ENCODE results near the gene NRCAM.

Gene NRCAM

GRCh38 chr7:108486291-108486966 is 30.2 kb upstream of the NRCAM start:
- H3K4me3 ChIP-seq (ENCODE audit: low read depth, low read length) = no peak overlapping the region
- H2AFZ ChIP-seq = no peak overlapping the region
- no peak overlapping the region for H3K27ac ChIP-seq
- no peak overlapping the region for H3K4me2 ChIP-seq (ENCODE audit: low read length)
- H3K36me3 ChIP-seq (ENCODE audit: control insufficient read depth, insufficient read depth, low read length) = no peaks in the 10 kb centered on the region
- no peaks in the 10 kb centered on the region for H3K27me3 ChIP-seq (ENCODE audit: control insufficient read depth, insufficient read depth, low read length)
- H3K79me2 ChIP-seq = no peaks in the 10 kb centered on the region
- no peaks in the 10 kb centered on the region for H3K4me1 ChIP-seq
- no peak for TF ChIP-seq CTCF (IDR thresholded peaks at IDR 0.05)
- no peak overlapping the region for H3K9ac ChIP-seq
- H3K9me3 ChIP-seq (ENCODE audit: control insufficient read depth, low read length) = no peaks in the 10 kb centered on the region

GRCh38 chr7:108484137-108484536 is 27.9 kb upstream of the NRCAM start:
- Histone ChIP-seq H3K4me2 (ENCODE audit: low read length) (no peak overlapping the region), H2AFZ (no peak overlapping the region), H3K27ac (no peak overlapping the region), H3K4me1 (no peaks in the 10 kb centered on the region), H3K9ac (no peak overlapping the region), H3K9me3 (ENCODE audit: control insufficient read depth, low read length) (no peaks in the 10 kb centered on the region), H3K27me3 (ENCODE audit: control insufficient read depth, insufficient read depth, low read length) (no peaks in the 10 kb centered on the region), H3K79me2 (no peaks in the 10 kb centered on the region), H3K4me3 (ENCODE audit: low read depth, low read length) (no peak overlapping the region), H3K36me3 (ENCODE audit: control insufficient read depth, insufficient read depth, low read length) (no peaks in the 10 kb centered on the region)
- TF ChIP-seq CTCF (IDR thresholded peaks at IDR 0.05) = no peak

GRCh38 chr7:108480311-108480710 is 24.1 kb upstream of the NRCAM start:
- TF ChIP-seq CTCF (IDR thresholded peaks at IDR 0.05) = no peak
- Histone ChIP-seq H3K4me3 (ENCODE audit: low read depth, low read length) (no peak overlapping the region), H3K4me1 (no peaks in the 10 kb centered on the region)

GRCh38 chr7:108479751-108480150 is 23.5 kb upstream of the NRCAM start:
- no peaks in the 10 kb centered on the region for H3K27me3 ChIP-seq (ENCODE audit: control insufficient read depth, insufficient read depth, low read length)
- H3K9ac ChIP-seq = no peak overlapping the region
- no peaks in the 10 kb centered on the region for H3K36me3 ChIP-seq (ENCODE audit: control insufficient read depth, insufficient read depth, low read length)
- H2AFZ ChIP-seq = no peak overlapping the region
- no peaks in the 10 kb centered on the region for H3K4me1 ChIP-seq
- H3K27ac ChIP-seq = no peak overlapping the region
- H3K9me3 ChIP-seq (ENCODE audit: control insufficient read depth, low read length) = no peaks in the 10 kb centered on the region
- H3K4me3 ChIP-seq (ENCODE audit: low read depth, low read length) = no peak overlapping the region
- H3K79me2 ChIP-seq = no peaks in the 10 kb centered on the region
- no peak overlapping the region for H3K4me2 ChIP-seq (ENCODE audit: low read length)
- no peak for TF ChIP-seq CTCF (IDR thresholded peaks at IDR 0.05)

More at GRCh38 chr7:108480311-108480710, 24.1 kb upstream of the NRCAM start:
- Histone ChIP-seq H3K36me3 (ENCODE audit: control insufficient read depth, insufficient read depth, low read length) (no peaks in the 10 kb centered on the region), H3K9ac (no peak overlapping the region), H3K9me3 (ENCODE audit: control insufficient read depth, low read length) (no peaks in the 10 kb centered on the region), H3K27ac (no peak overlapping the region), H2AFZ (no peak overlapping the region), H3K79me2 (no peaks in the 10 kb centered on the region), H3K4me2 (ENCODE audit: low read length) (no peak overlapping the region), H3K27me3 (ENCODE audit: control insufficient read depth, insufficient read depth, low read length) (no peaks in the 10 kb centered on the region)

GRCh38 chr7:108479118-108479517 is 22.9 kb upstream of the NRCAM start:
- H3K4me3 ChIP-seq (ENCODE audit: low read depth, low read length) = no peak overlapping the region
- H3K9me3 ChIP-seq (ENCODE audit: control insufficient read depth, low read length) = no peaks in the 10 kb centered on the region
- H3K27ac ChIP-seq = no peak overlapping the region
- H3K9ac ChIP-seq = no peak overlapping the region
- no peaks in the 10 kb centered on the region for H3K27me3 ChIP-seq (ENCODE audit: control insufficient read depth, insufficient read depth, low read length)
- TF ChIP-seq CTCF (IDR thresholded peaks at IDR 0.05) = no peak
- no peak overlapping the region for H2AFZ ChIP-seq
- H3K36me3 ChIP-seq (ENCODE audit: control insufficient read depth, insufficient read depth, low read length) = no peaks in the 10 kb centered on the region
- no peaks in the 10 kb centered on the region for H3K4me1 ChIP-seq
- no peak overlapping the region for H3K4me2 ChIP-seq (ENCODE audit: low read length)
- H3K79me2 ChIP-seq = no peaks in the 10 kb centered on the region

All from parathyroid adenoma (tissue), 2 donors.